ENCODE measurements around the gene UBE2G1. TPM values are rescaled to one million over a fixed set of nuclear protein-coding genes. Genes with fewer than 3 reads are reported as not detected.

UBE2G1 gene
- total and polyA plus RNA-seq, 9 of the 15 experiments (the other 6 are each of a cell fraction or from before 2014, with no cell fraction given): 10.1 to 65.9 (median 29.7) TPM

DNA sequence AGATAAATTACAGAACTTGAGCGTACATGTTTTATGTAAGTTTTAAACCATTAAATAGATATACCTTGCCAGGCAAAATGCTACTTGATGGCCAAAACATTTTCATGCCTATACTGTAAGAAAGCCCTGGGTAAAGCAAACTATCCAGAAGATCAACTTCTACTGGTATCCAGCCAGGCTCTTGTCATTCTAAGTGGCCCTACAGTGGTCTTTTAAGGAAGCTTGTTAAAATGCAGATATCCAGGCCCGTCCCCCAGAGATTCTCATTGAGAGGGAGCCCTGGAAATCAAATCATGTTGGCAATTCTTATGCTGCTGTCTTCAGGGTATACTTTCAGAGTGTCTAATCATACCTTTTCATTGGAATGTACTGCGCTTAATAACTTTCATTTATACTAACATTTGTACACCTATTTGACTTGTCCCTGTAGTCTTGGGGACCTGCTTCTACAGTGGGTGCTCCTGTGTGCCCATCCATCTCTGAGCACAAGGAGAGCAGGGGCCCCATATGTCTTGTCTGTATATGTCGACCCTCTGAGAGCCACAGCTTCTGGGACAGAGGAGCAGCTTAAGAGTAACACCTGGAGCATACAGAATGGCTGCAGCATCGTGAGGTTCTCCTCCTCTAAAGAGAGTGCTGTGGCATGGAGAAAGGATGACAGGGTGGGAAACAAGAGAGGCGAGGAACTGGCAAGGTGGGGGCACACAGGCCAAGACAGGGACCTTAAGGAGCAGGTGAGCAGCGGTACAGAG lies 59.1 kb downstream of the UBE2G1 start (continued):
- TF ChIP-seq MAFG (tag; conservative IDR thresholded peaks at IDR 0.05) (no peak), SP1 (CRISPR knock-in tag; IDR thresholded peaks at IDR 0.05) (no peak), ZNF507 (tag; conservative IDR thresholded peaks at IDR 0.05) (no peak), ZNF263 (CRISPR knock-in tag; IDR thresholded peaks at IDR 0.05; ENCODE audit: borderline replicate concordance) (no peak)

DNA sequence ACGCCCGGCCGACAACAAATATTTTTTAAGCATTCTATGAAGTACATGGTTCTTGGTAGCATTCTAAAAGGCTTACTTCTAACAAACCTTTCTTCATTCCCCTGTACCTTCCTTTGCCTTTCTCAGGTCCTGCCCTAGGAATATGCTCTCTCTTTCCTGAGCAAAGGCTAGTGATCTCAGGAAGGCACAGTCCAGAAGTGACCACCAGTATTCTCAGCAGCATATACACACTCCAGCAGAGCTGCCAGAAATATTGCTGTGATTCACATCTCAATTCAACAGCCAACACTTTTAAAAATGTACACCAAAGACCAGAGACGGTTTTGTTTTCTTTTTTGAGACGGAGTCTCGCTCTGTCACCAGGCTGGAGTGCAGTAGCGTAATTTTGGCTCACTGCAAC lies 61.3 kb downstream of the UBE2G1 start:
- TF ChIP-seq ZNF551 (CRISPR knock-in tag; IDR thresholded peaks at IDR 0.05) (no peak), ZNF77 (CRISPR knock-in tag; IDR thresholded peaks at IDR 0.05) (no peak), CBFB (CRISPR knock-in tag; IDR thresholded peaks at IDR 0.05) (no peak)
- TF ChIP-seq, protein P1, sequence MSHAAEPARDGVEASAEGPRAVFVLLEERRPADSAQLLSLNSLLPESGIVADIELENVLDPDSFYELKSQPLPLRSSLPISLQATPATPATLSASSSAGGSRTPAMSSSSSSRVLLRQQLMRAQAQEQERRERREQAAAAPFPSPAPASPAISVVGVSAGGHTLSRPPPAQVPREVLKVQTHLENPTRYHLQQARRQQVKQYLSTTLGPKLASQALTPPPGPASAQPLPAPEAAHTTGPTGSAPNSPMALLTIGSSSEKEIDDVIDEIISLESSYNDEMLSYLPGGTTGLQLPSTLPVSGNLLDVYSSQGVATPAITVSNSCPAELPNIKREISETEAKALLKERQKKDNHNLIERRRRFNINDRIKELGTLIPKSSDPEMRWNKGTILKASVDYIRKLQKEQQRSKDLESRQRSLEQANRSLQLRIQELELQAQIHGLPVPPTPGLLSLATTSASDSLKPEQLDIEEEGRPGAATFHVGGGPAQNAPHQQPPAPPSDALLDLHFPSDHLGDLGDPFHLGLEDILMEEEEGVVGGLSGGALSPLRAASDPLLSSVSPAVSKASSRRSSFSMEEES (CRISPR knock-in tag; IDR thresholded peaks at IDR 0.05): no peak
- no peaks in the 10 kb centered on the region for H3K27me3 ChIP-seq (ENCODE audit: control insufficient read depth in 2 of 2, insufficient read depth in 2 of 2, low read length in 2 of 2)
- no peaks in the 10 kb centered on the region for H3K9me3 ChIP-seq (replicated peaks; ENCODE audit: control insufficient read depth, insufficient read depth, low read depth, low read length)
- 92% methylated on average over 7 of the region's 7 CpGs for WGBS (ENCODE audit: insufficient coverage, low coverage, missing lambda C conversion rate)
- BruUV-seq (replicated peaks): no TSS peak
- intact Hi-C loops (cut with micrococcal nuclease): loop anchor here (2.0 kb wide), 2 partner anchors 56 to 62 kb away; partner anchors contain the start of gene UBE2G1
- in situ Hi-C loops (cut with MboI): no loop called here
- H3K9ac ChIP-seq (ENCODE audit: insufficient read depth in 1 of 2, low read depth in 2 of 2, low read length in 2 of 2): no peak overlapping the region
- H3K36me3 ChIP-seq (ENCODE audit: control insufficient read depth, insufficient read depth, low read length): peaks cover 49% of the 10 kb centered on the region; the same call in 2 of the 3 replicates
- H3K4me3 ChIP-seq: no peak overlapping the region
- no peak for ATAC-seq
- no peak for FAIRE-seq
- no peaks in the 10 kb centered on the region for H3K9me1 ChIP-seq (ENCODE audit: control insufficient read depth, insufficient read depth, low read length)
- POLR2A ChIA-PET: interaction anchor here (1.4 kb wide), 1 partner anchor 18 kb away, joined by 5 read pairs; no protein-coding TSS in a partner anchor
- no peak overlapping the region for H2AFZ ChIP-seq (ENCODE audit: low read depth, low read length)
- peaks cover 42% of the 10 kb centered on the region for H3K79me2 ChIP-seq (ENCODE audit: control insufficient read depth, insufficient read depth, low read length)
- H3K27ac ChIP-seq (ENCODE audit: extremely low read depth, low read depth, low read length): no peak overlapping the region
- H3K4me1 ChIP-seq (replicated peaks in 1 of 2; ENCODE audit: control insufficient read depth in 2 of 2, insufficient read depth in 2 of 2, low read length in 2 of 2): peaks cover under 1 to 1% of the 10 kb centered on the region in 2 experiments; a peak in 4 of 5 replicates
- no peaks in the 10 kb centered on the region for H4K20me1 ChIP-seq (replicated peaks; ENCODE audit: control insufficient read depth, insufficient read depth, low read length)
- no peak for DNase-seq (ENCODE audit: extremely low read depth in 1 of 4, low spot score in 3 of 4)
- no peak overlapping the region for H3K4me2 ChIP-seq (ENCODE audit: insufficient read depth, low read length)
- CTCF ChIA-PET (ENCODE audit: low intra/inter-chr PET ratio): no interaction called here

All from K562 (cell line).